Motor neuron (in vitro differentiated cells): ENCODE results near the gene XDH. TPM values are rescaled to one million over a fixed set of nuclear protein-coding genes. Genes with fewer than 3 reads are reported as not detected.

Source experiments
- ATAC-seq, 8 experiments: fragments of 200-7000 bp; cut with Tn5 transposase; replicated peaks in 6 of 8; 2 replicates each; pipeline ENCODE4 v1.8.0; 2021; ENCODE audit warnings: mild to moderate bottlenecking in 8 of 8, moderate library complexity in 8 of 8
- H3K27ac ChIP-seq, 2 donors: fragments of 250-450 bp; sonication (Bioruptor Pico); 2 replicates each; pipeline ENCODE4 v1.9.0; 2021; ENCODE audit warnings: antibody characterized with exemption in 2 of 2, mild to moderate bottlenecking in 2 of 2, moderate library complexity in 1 of 2
- H3K4me1 ChIP-seq, 2 donors: fragments of 250-450 bp; sonication (Bioruptor Pico); replicated peaks in 1 of 2; 2 replicates each; pipeline ENCODE4 v1.6.1; 2021; ENCODE audit warnings: antibody characterized with exemption in 2 of 2, mild to moderate bottlenecking in 2 of 2, moderate library complexity in 1 of 2
- H3K4me3 ChIP-seq, 5 donors: fragments of 250-450 bp; sonication (Bioruptor Pico); 2 replicates each; pipeline ENCODE4 v1.9.0; 2021; ENCODE audit warnings: antibody characterized with exemption in 5 of 5, mild to moderate bottlenecking in 5 of 5, moderate library complexity in 4 of 5
- WGBS, 10 experiments: fragments of 450-650 bp; shearing (Covaris generic); methylation state at CpG; one replicate each; pipeline ENCODE4 v1.0.0; 2022; 5-methylcytosine and 5-hydroxymethylcytosine counted together
- in situ Hi-C, 9 experiments: fragments of 400-800 bp; cut with MboI; loops; one replicate each; pipeline ENCODE4 v1.15.0; 2021; ENCODE audit warnings: low sequenced_read_pairs in 9 of 9, low pct_unique_long_range_greater_than_20kb in 2 of 9; ENCODE audit not compliant: unreplicated experiment in 9 of 9
- total RNA-seq, 8 experiments: library from RNA; unstranded; fragments of 300-600 nt; gene quantifications; 2 replicates each; pipeline versions ENCODE4 v1.2.3 to v1.2.4, GENCODE V29; 2022

XDH gene
- total RNA-seq, 8 experiments from 2014 or later, result 0.10 to 0.57 (median 0.40) TPM; not detected in 2

GRCh38 chr2:31312898-31313297 lies 101.6 kb downstream of the XDH start:
- peak in 3 of 8 experiments; percentile 97 to 98 (median 98) for ATAC-seq
- in situ Hi-C loops, result no loop called here
- Histone ChIP-seq H3K4me1 (no peaks in the 10 kb centered on the region), H3K27ac (no peak overlapping the region), H3K4me3 (no peak overlapping the region)
- WGBS, 10 experiments, result 0 to 100% (median 80%) methylated on average over 1 to 3 of the region's 3 CpGs; no CpG with 5 or more reads in 1 of the 10 experiments

GRCh38 chr2:31304816-31305215 lies 109.7 kb downstream of the XDH start:
- Histone ChIP-seq H3K4me3 (no peak overlapping the region), H3K4me1 (no peaks in the 10 kb centered on the region), H3K27ac (no peak overlapping the region)
- WGBS, 10 experiments, result 60 to 100% methylated on average over 1 of the region's 2 CpGs; no CpG with 5 or more reads in 8 of the 10 experiments
- no peak for ATAC-seq
- in situ Hi-C loops, result no loop called here

- ATAC-seq, result peak in 1 of 8 experiments; percentile 12
- WGBS, 10 experiments, result 40 to 100% (median 69%) methylated on average over 1 to 4 of the region's 9 CpGs; no CpG with 5 or more reads in 3 of the 10 experiments
- Histone ChIP-seq H3K27ac (no peak overlapping the region), H3K4me3 (no peak overlapping the region), H3K4me1 (no peaks in the 10 kb centered on the region)
- in situ Hi-C loops, result no loop called here
Measured at GRCh38 chr2:31302940-31303563, 111.5 kb downstream of the XDH start.

- in situ Hi-C loops, result no loop called here
- Histone ChIP-seq H3K4me1 (no peaks in the 10 kb centered on the region), H3K27ac (no peak overlapping the region), H3K4me3 (no peak overlapping the region)
- ATAC-seq, result peak in 2 of 8 experiments; percentile 37 to 76
Measured at GRCh38 chr2:31300309-31300708, 114.2 kb downstream of the XDH start.

- Histone ChIP-seq H3K27ac (no peak overlapping the region), H3K4me1 (no peaks in the 10 kb centered on the region), H3K4me3 (no peak overlapping the region)
- ATAC-seq, result no peak
- WGBS, 10 experiments, result 17 to 100% (median 22%) methylated on average over 1 to 4 of the region's 4 CpGs; no CpG with 5 or more reads in 2 of the 10 experiments
- in situ Hi-C loops, result no loop called here
Measured at GRCh38 chr2:31299547-31299946, 115.0 kb downstream of the XDH start.

- in situ Hi-C loops, result no loop called here
- Histone ChIP-seq H3K27ac (no peak overlapping the region), H3K4me3 (no peak overlapping the region), H3K4me1 (no peaks in the 10 kb centered on the region)
- peak in 7 of 8 experiments; percentile 49 to 94 (median 66) for ATAC-seq
- 0 to 80% (median 63%) methylated on average over 1 of the region's 1 CpG; no CpG with 5 or more reads in 7 of the 10 experiments for WGBS, 10 experiments
Measured at GRCh38 chr2:31297751-31298150, 116.8 kb downstream of the XDH start.

- H3K4me3 ChIP-seq, result no peak overlapping the region
- 17 to 96% (median 64%) methylated on average over 1 to 7 of the region's 8 CpGs for WGBS, 10 experiments
- in situ Hi-C loops, result no loop called here
- ATAC-seq, result no peak
- no peak overlapping the region for H3K27ac ChIP-seq
- H3K4me1 ChIP-seq, result no peaks in the 10 kb centered on the region
Measured at GRCh38 chr2:31296641-31297287, 117.8 kb downstream of the XDH start.

GRCh38 chr2:31294196-31294595 lies 120.3 kb downstream of the XDH start:
- ATAC-seq, result peak in 2 of 8 experiments; percentile 77 to 85
- no peak overlapping the region for H3K4me3 ChIP-seq
- H3K4me1 ChIP-seq, result no peaks in the 10 kb centered on the region
- in situ Hi-C loops, result no loop called here
- no peak overlapping the region for H3K27ac ChIP-seq
- 0 to 88% (median 56%) methylated on average over 1 of the region's 1 CpG; no CpG with 5 or more reads in 4 of the 10 experiments for WGBS, 10 experiments

- no peak overlapping the region for H3K4me3 ChIP-seq
- H3K4me1 ChIP-seq, result no peaks in the 10 kb centered on the region
- in situ Hi-C loops, result no loop called here
- H3K27ac ChIP-seq, result no peak overlapping the region
- ATAC-seq, result peak in 3 of 8 experiments; percentile 54 to 80 (median 79)
- 21 to 100% (median 80%) methylated on average over 1 to 2 of the region's 2 CpGs; no CpG with 5 or more reads in 3 of the 10 experiments for WGBS, 10 experiments
Measured at GRCh38 chr2:31287654-31288053, 126.9 kb downstream of the XDH start.

- WGBS, 10 experiments, result 14 to 89% (median 63%) methylated on average over 1 to 4 of the region's 5 CpGs; no CpG with 5 or more reads in 1 of the 10 experiments
- no peaks in the 10 kb centered on the region for H3K4me1 ChIP-seq
- H3K4me3 ChIP-seq, result no peak overlapping the region
- peak in 2 of 8 experiments; percentile 73 to 75 for ATAC-seq
- in situ Hi-C loops, result no loop called here
- H3K27ac ChIP-seq, result no peak overlapping the region
Measured at GRCh38 chr2:31286961-31287550, 127.5 kb downstream of the XDH start.

GRCh38 chr2:31286230-31286629 lies 128.3 kb downstream of the XDH start:
- H3K4me1 ChIP-seq, result no peaks in the 10 kb centered on the region
- H3K4me3 ChIP-seq, result no peak overlapping the region
- WGBS, 10 experiments, result 31 to 100% (median 81%) methylated on average over 1 to 3 of the region's 4 CpGs; no CpG with 5 or more reads in 1 of the 10 experiments
- ATAC-seq, result no peak
- in situ Hi-C loops, result no loop called here
- no peak overlapping the region for H3K27ac ChIP-seq
